Activated CD8-positive, alpha-beta memory T cell treated with anti-CD3 and anti-CD28 coated beads for 1 hour (primary cell): ENCODE measurements around the gene SNX5.
A peak's percentile ranks its signal among the peaks of the same experiment; 100 is the strongest.

Source experiments
- DNase-seq, 2 donors: peaks; one replicate each; pipeline ENCODE4 v3.0.0-alpha.2; 2020; ENCODE audit warnings: low read depth in 1 of 2; ENCODE audit errors: extremely low read depth in 1 of 2

The SNX5 gene

GRCh38 chr20:17968366-17969277 is at the start of gene SNX5, which contains the start of gene MGME1:
Gene SNX5, minus strand, starts transcription at chr20:17968794. Its CDS starts 369 bp downstream, at chr20:17968425.
Gene MGME1, plus strand, starts transcription at chr20:17969018. Its CDS starts 842 bp downstream, at chr20:17969860.
- DNase-seq: peak; percentile 96 to 99

GRCh38 chr20:18018100-18018499 is 49.5 kb upstream of the SNX5 start:
- DNase-seq: no peak

DNA sequence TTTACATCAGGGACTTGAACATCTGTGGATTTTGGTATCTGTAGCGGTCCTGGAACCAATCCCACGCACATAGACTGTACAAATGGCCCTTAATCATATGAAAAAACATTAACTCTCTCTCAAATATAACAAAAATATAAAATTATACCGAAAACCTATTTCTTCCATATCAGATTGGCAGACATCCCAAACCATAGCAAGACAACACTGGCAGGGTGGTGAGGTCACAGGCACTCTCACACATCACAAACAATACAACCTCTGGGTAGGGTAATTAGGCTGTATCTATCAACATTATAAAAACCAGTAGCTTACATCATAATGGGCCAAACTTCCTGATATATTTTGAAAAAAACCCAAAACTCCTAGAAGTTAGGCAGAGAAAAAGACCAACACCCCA is 48.2 kb upstream of the SNX5 start:
- no peak for DNase-seq

GRCh38 chr20:18014411-18014810 is 45.8 kb upstream of the SNX5 start:
- no peak for DNase-seq

GRCh38 chr20:18012901-18013300 is 44.3 kb upstream of the SNX5 start:
- DNase-seq: no peak

GRCh38 chr20:18011951-18012645 is 43.5 kb upstream of the SNX5 start:
- DNase-seq: no peak

- DNase-seq: no peak
Observed at GRCh38 chr20:18011482-18011881, 42.9 kb upstream of the SNX5 start.

DNA sequence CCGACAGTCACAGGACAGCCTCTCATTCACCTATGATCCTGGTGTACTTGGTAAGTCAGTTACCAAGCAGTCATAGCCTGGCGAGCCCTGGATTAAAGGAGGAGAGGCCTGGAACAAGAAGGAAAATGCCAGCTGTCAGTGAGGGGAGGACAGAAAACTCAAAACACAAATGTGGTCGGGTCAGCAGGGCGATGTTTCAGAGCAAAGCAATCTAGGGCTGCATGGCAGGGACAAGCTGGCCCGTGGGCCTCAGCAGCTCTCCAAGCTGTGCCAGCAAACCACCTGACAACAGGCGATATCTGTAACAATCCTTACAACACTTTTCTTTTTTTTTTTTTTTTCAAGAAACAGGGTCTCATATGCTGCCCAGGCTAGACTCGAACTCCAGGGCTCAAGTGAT is 40.5 kb upstream of the SNX5 start:
- no peak for DNase-seq

GRCh38 chr20:18007534-18008292 is 39.1 kb upstream of the SNX5 start:
- DNase-seq: no peak

DNA sequence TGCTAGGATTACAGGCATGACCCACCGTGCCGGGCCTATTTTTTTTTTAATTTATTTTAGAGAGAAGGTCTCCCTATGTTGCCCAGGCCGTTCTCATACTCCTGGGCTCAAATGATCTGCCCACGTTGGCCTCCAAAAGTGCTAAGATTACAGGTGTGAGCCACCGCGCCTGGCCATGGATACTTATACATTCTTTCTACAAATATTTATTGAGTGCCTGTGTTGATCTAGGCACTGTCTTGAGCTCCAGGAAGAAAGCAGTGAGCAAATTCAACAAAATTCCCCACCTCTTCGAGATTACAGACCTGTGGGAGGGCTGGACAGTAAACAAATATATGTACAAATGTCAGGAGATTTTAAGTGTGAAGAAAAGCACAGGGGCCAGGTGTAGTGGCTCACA is 38.1 kb upstream of the SNX5 start:
- DNase-seq: no peak

- DNase-seq: no peak
Observed at GRCh38 chr20:18005990-18006364, 37.4 kb upstream of the SNX5 start.

GRCh38 chr20:18005170-18005989 is 36.8 kb upstream of the SNX5 start:
- DNase-seq: no peak

GRCh38 chr20:18004384-18005031 is 35.9 kb upstream of the SNX5 start:
- DNase-seq: no peak

DNA sequence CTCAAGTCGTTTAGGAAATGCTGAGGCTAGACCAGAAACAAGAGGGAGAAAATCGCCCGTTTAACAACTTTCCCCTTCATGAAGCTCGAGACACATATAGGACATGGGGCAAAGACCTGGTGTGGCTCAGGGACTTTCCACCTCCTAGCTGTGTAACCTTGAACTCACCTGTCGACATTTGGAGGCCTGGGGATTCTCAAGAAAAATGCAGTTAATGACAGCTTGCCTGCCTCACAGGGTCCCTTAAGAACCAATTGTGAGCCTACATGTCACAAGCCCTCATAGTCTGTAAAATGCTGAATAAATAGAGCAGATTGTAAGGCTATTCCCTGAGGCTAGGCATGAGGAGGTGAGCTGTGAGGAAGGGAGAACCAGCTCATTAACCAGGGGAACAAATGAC is 35.3 kb upstream of the SNX5 start:
- no peak for DNase-seq

DNA sequence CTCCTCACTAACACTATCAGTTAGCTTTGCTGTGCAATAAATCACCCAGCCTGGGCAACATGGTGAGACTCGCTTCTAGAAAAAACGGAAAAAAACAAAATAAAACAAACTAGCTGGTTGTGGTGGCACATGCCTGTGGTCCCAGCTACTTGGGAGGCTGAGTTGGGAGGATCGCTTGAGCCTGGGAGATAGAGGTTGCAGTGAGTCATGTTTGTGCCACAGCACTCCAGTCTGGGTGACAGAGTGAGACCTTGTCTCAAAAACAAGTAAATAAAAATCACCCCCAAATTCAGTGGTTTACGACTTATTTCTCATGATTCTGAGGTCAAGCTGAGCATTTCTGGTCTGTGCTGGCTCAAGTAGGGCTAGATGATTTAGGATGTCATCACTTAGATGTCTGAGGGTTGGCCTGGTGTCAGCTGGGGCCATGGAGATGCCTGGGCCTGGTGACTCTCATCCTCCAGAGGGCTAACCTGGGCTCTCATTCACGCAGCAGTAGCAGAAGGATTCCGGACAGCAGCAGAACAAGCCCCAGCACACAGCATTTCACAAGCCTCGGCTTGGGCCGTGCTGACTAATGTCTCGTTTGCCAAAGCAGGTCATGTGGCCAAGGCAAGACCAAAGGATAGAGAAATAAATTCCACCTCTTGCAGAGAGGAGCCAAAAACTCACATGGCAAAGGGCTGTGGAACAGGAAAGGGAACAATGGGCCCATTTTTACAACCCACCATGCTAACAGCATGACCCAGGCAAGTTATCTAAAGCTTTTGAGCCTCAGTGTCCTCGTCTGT is 32.7 kb upstream of the SNX5 start:
- DNase-seq: no peak

GRCh38 chr20:17999566-17999965 is 31.0 kb upstream of the SNX5 start:
- DNase-seq: no peak

GRCh38 chr20:17998446-17998845 is 29.9 kb upstream of the SNX5 start:
- DNase-seq: no peak

DNA sequence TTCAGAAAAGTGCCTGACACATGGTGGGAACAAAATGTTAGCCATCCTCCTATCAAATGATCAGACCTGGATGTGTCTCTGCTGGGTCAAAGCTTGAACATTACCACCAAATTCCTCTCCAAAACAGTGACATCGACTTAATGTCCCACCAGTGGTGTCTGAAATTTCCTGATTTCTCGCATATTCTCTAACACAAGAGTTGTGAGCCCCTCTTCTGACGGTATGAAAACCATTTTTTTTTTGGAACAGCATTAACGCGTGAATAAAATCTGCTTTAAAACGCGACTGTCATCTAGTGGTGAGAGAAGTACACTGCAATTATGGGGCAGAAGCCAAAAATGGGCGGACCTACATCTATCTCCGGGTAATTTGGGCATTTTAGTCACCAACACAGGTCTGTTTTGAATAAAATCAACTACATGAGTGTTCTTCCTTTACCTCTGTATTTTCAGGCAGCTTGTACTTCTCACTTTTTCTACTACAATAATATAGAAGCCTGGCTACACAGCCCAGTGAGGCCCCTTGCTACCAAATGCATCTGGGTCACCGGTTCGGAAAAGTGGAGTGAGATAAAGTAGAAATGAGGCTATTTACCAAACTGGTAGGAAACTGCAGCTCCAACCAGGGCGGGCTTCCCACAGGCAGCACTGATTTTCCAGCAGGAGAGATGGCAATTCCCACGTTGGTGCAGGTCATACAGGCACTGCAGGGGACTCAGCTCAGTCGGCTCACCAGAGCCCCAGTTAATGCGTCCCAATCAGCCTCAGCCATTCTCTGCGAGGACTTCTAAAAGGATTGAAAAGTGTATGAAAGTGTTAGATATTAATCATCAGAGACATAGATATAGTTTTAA is 27.6 kb upstream of the SNX5 start:
- DNase-seq: peak in 1 of 2 donors; percentile 6
